ENCODE measurements around the gene KLF1.

The KLF1 gene

GRCh38 chr19:12873891-12874745 is 12.9 kb downstream of the KLF1 start:
- Histone ChIP-seq H3K4me3 (ENCODE audit: low read length) (no peak overlapping the region), H3K4me1 (ENCODE audit: control insufficient read depth, insufficient read depth, low read length) (peaks cover 5% of the 10 kb centered on the region)

GRCh38 chr19:12872941-12873890 is 13.8 kb downstream of the KLF1 start:
- H3K27me3 ChIP-seq (ENCODE audit: control insufficient read depth, insufficient read depth, low read length) = no peaks in the 10 kb centered on the region
- H3K9ac ChIP-seq (ENCODE audit: low read depth, low read length) = no peak overlapping the region
- H3K9me3 ChIP-seq (replicated peaks; ENCODE audit: low read length) = no peaks in the 10 kb centered on the region
- peak overlapping the region; percentile 72 for H3K4me2 ChIP-seq (ENCODE audit: low read length)
- H3K4me1 ChIP-seq (ENCODE audit: control insufficient read depth, insufficient read depth, low read length) = peaks cover 5% of the 10 kb centered on the region
- H3K4me3 ChIP-seq (ENCODE audit: low read length) = peak overlapping the region; percentile 44
- peaks cover 2% of the 10 kb centered on the region for H3K36me3 ChIP-seq (ENCODE audit: insufficient read depth, low read length)

More at GRCh38 chr19:12873891-12874745, 12.9 kb downstream of the KLF1 start:
- no peaks in the 10 kb centered on the region for H3K27me3 ChIP-seq (ENCODE audit: control insufficient read depth, insufficient read depth, low read length)
- H3K9ac ChIP-seq (ENCODE audit: low read depth, low read length) = no peak overlapping the region
- no peak overlapping the region for H3K4me2 ChIP-seq (ENCODE audit: low read length)
- H3K9me3 ChIP-seq (replicated peaks; ENCODE audit: low read length) = no peaks in the 10 kb centered on the region
- H3K36me3 ChIP-seq (ENCODE audit: insufficient read depth, low read length) = peaks cover 2% of the 10 kb centered on the region

DNA sequence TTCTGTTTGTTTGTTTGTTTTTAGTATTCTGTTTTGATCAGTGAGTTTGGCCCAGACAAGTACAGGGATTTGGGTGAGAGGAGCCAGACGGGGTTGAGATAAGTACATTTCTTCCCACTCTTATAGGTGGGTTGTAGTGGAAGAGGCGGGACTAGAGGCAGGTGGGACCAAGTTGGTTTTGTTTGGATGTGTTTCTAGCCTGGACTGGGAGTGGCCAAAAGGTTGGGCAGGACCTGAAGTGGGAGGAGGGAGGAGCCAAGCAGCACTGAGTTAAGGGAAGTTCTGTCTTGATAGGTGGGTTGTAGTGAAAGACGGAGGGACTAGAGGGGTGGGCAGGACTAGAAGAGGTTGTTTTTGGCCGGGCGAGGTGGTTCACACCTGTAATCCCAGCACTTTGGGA is 14.7 kb downstream of the KLF1 start:
- Histone ChIP-seq H3K9ac (ENCODE audit: low read depth, low read length) (no peak overlapping the region), H3K4me2 (ENCODE audit: low read length) (no peak overlapping the region), H3K36me3 (ENCODE audit: insufficient read depth, low read length) (peaks cover 2% of the 10 kb centered on the region), H3K9me3 (replicated peaks; ENCODE audit: low read length) (no peaks in the 10 kb centered on the region), H3K4me1 (ENCODE audit: control insufficient read depth, insufficient read depth, low read length) (peaks cover 5% of the 10 kb centered on the region), H3K27me3 (ENCODE audit: control insufficient read depth, insufficient read depth, low read length) (no peaks in the 10 kb centered on the region), H3K4me3 (ENCODE audit: low read length) (no peak overlapping the region)

- Histone ChIP-seq H3K27me3 (ENCODE audit: control insufficient read depth, insufficient read depth, low read length) (no peaks in the 10 kb centered on the region), H3K36me3 (ENCODE audit: insufficient read depth, low read length) (peaks cover 2% of the 10 kb centered on the region), H3K4me2 (ENCODE audit: low read length) (no peak overlapping the region), H3K4me3 (ENCODE audit: low read length) (no peak overlapping the region), H3K4me1 (ENCODE audit: control insufficient read depth, insufficient read depth, low read length) (peaks cover 5% of the 10 kb centered on the region), H3K9ac (ENCODE audit: low read depth, low read length) (no peak overlapping the region), H3K9me3 (replicated peaks; ENCODE audit: low read length) (no peaks in the 10 kb centered on the region)
These were observed 15.3 kb downstream of the KLF1 start for GRCh38 chr19:12871681-12872080.

- H3K4me2 ChIP-seq (ENCODE audit: low read length) = no peak overlapping the region
- H3K36me3 ChIP-seq (ENCODE audit: insufficient read depth, low read length) = no peaks in the 10 kb centered on the region
- peaks cover 5% of the 10 kb centered on the region for H3K4me1 ChIP-seq (ENCODE audit: control insufficient read depth, insufficient read depth, low read length)
- H3K9me3 ChIP-seq (replicated peaks; ENCODE audit: low read length) = no peaks in the 10 kb centered on the region
- peaks cover 3% of the 10 kb centered on the region for H3K27me3 ChIP-seq (ENCODE audit: control insufficient read depth, insufficient read depth, low read length)
- no peak overlapping the region for H3K4me3 ChIP-seq (ENCODE audit: low read length)
- no peak overlapping the region for H3K9ac ChIP-seq (ENCODE audit: low read depth, low read length)
These were observed 18.4 kb downstream of the KLF1 start for GRCh38 chr19:12868540-12869112.

GRCh38 chr19:12867120-12868099 is 19.6 kb downstream of the KLF1 start:
- H3K36me3 ChIP-seq (ENCODE audit: insufficient read depth, low read length) = no peaks in the 10 kb centered on the region
- no peaks in the 10 kb centered on the region for H3K9me3 ChIP-seq (replicated peaks; ENCODE audit: low read length)
- peak overlapping the region; percentile 63 for H3K4me3 ChIP-seq (ENCODE audit: low read length)
- H3K27me3 ChIP-seq (ENCODE audit: control insufficient read depth, insufficient read depth, low read length) = peaks cover 8% of the 10 kb centered on the region
- H3K9ac ChIP-seq (ENCODE audit: low read depth, low read length) = no peak overlapping the region
- H3K4me2 ChIP-seq (ENCODE audit: low read length) = peak overlapping the region; percentile 77
- H3K4me1 ChIP-seq (ENCODE audit: control insufficient read depth, insufficient read depth, low read length) = no peaks in the 10 kb centered on the region

GRCh38 chr19:12866416-12867119 is 20.4 kb downstream of the KLF1 start:
- Histone ChIP-seq H3K9ac (ENCODE audit: low read depth, low read length) (no peak overlapping the region), H3K9me3 (replicated peaks; ENCODE audit: low read length) (no peaks in the 10 kb centered on the region), H3K27me3 (ENCODE audit: control insufficient read depth, insufficient read depth, low read length) (peaks cover 12% of the 10 kb centered on the region), H3K4me3 (ENCODE audit: low read length) (no peak overlapping the region), H3K4me2 (ENCODE audit: low read length) (no peak overlapping the region), H3K4me1 (ENCODE audit: control insufficient read depth, insufficient read depth, low read length) (no peaks in the 10 kb centered on the region), H3K36me3 (ENCODE audit: insufficient read depth, low read length) (no peaks in the 10 kb centered on the region)

- H3K36me3 ChIP-seq (ENCODE audit: insufficient read depth, low read length) = no peaks in the 10 kb centered on the region
- no peak overlapping the region for H3K4me3 ChIP-seq (ENCODE audit: low read length)
- H3K9me3 ChIP-seq (replicated peaks; ENCODE audit: low read length) = no peaks in the 10 kb centered on the region
- no peak overlapping the region for H3K9ac ChIP-seq (ENCODE audit: low read depth, low read length)
- H3K4me2 ChIP-seq (ENCODE audit: low read length) = no peak overlapping the region
- no peaks in the 10 kb centered on the region for H3K4me1 ChIP-seq (ENCODE audit: control insufficient read depth, insufficient read depth, low read length)
- H3K27me3 ChIP-seq (ENCODE audit: control insufficient read depth, insufficient read depth, low read length) = peaks cover 12% of the 10 kb centered on the region
These were observed 21.1 kb downstream of the KLF1 start for GRCh38 chr19:12865746-12866415.

DNA sequence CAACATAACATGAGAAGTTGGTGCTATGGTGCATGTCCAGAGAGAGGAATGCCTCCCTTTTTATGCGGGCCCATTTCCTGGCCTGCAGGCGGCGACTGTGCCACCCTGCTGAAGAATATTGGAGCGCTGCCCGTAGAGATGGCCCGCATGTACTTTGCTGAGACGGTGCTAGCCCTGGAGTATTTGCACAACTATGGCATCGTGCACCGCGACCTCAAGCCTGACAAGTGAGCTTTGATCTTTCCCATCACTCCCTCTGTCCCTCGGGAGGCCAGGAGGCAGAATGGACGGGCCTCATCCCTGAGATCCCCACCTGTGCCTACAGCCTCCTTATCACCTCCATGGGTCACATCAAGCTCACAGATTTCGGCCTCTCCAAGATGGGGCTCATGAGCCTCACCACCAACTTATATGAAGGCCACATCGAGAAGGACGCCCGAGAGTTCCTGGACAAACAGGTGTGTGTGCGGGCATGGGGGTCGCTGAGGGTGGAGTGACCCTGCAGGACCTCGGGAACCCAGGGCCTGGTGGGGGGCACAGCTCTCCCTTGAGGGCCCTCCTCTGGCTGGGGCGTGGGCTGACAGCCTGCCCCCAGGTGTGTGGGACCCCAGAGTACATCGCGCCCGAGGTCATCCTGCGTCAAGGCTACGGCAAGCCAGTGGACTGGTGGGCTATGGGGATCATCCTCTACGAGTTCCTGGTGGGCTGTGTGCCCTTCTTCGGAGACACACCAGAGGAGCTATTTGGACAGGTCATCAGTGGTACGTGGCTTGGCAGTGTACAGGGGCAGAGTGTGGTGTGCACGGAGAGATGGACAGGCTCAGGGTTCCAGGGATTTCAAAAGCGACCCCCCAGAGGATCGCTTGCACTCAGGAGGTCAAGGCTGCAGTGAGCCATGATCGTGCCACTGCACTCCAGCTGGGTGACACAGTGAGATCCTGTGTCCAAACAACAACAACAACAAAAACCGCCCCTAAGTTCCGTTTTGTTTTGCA is 22.0 kb downstream of the KLF1 start:
- H3K4me1 ChIP-seq (ENCODE audit: control insufficient read depth, insufficient read depth, low read length) = no peaks in the 10 kb centered on the region
- no peak overlapping the region for H3K9ac ChIP-seq (ENCODE audit: low read depth, low read length)
- peaks cover 12% of the 10 kb centered on the region for H3K27me3 ChIP-seq (ENCODE audit: control insufficient read depth, insufficient read depth, low read length)
- no peaks in the 10 kb centered on the region for H3K36me3 ChIP-seq (ENCODE audit: insufficient read depth, low read length)
- no peak overlapping the region for H3K4me2 ChIP-seq (ENCODE audit: low read length)
- H3K4me3 ChIP-seq (ENCODE audit: low read length) = no peak overlapping the region
- no peaks in the 10 kb centered on the region for H3K9me3 ChIP-seq (replicated peaks; ENCODE audit: low read length)

Measured in skeletal muscle satellite cell (primary cell).